ENCODE results near the gene CELSR1. TPM values are rescaled to one million over a fixed set of nuclear protein-coding genes. Genes with fewer than 3 reads are reported as not detected.

Gene CELSR1
- total and polyA plus RNA-seq, 2 donors (not counting 1 experiment from before 2014, with no cell fraction given) = 0.07 to 1.8 TPM

- no peak overlapping the region for H2AFZ ChIP-seq (ENCODE audit: low read length)
- peaks cover 38% of the 10 kb centered on the region for H3K36me3 ChIP-seq (ENCODE audit: control insufficient read depth, insufficient read depth, low read length)
- H3K27me3 ChIP-seq (ENCODE audit: control insufficient read depth, insufficient read depth, low read length) = no peaks in the 10 kb centered on the region
- no peak overlapping the region for H3K4me2 ChIP-seq (ENCODE audit: extremely low read depth, insufficient read depth, low read length)
- H3K4me3 ChIP-seq (replicated peaks in 1 of 4; ENCODE audit: control extremely low read depth in 1 of 4, insufficient read depth in 1 of 4, low read depth in 3 of 4, low read length in 4 of 4) = no peak overlapping the region
- H3K9ac ChIP-seq (ENCODE audit: insufficient read depth, low read length) = no peak overlapping the region
- DNase-seq (ENCODE audit: low read depth in 2 of 2) = no peak
- H3K4me1 ChIP-seq (ENCODE audit: control insufficient read depth, extremely low read depth, insufficient read depth, low read length) = no peaks in the 10 kb centered on the region
- H4K20me1 ChIP-seq (ENCODE audit: control insufficient read depth, extremely low read depth, insufficient read depth, low read length) = no peaks in the 10 kb centered on the region
- TF ChIP-seq EZH2 (IDR thresholded peaks at IDR 0.05; ENCODE audit: low read length, missing control alignments) = no peak
- no peak for TF ChIP-seq CTCF (conservative IDR thresholded peaks at IDR 0.05 in 1 of 2, IDR thresholded peaks at IDR 0.05 in 1 of 2; ENCODE audit: low read depth in 1 of 2, low read length in 2 of 2)
- H3K27ac ChIP-seq (ENCODE audit: insufficient read depth, low read length) = no peak overlapping the region
- no peaks in the 10 kb centered on the region for H3K9me3 ChIP-seq (ENCODE audit: control insufficient read depth, insufficient read depth, low read depth, low read length)
- H3K79me2 ChIP-seq (ENCODE audit: control insufficient read depth, insufficient read depth, low read length) = no peaks in the 10 kb centered on the region
These were observed 185.1 kb downstream of the CELSR1 start for GRCh38 chr22:46352276-46352675.

- Histone ChIP-seq H3K4me2 (ENCODE audit: extremely low read depth, insufficient read depth, low read length) (no peak overlapping the region), H3K4me3 (replicated peaks in 1 of 4; ENCODE audit: control extremely low read depth in 1 of 4, insufficient read depth in 1 of 4, low read depth in 3 of 4, low read length in 4 of 4) (no peak overlapping the region), H2AFZ (ENCODE audit: low read length) (no peak overlapping the region), H3K27me3 (ENCODE audit: control insufficient read depth, insufficient read depth, low read length) (no peaks in the 10 kb centered on the region), H3K9ac (ENCODE audit: insufficient read depth, low read length) (no peak overlapping the region), H3K9me3 (ENCODE audit: control insufficient read depth, insufficient read depth, low read depth, low read length) (no peaks in the 10 kb centered on the region), H3K79me2 (ENCODE audit: control insufficient read depth, insufficient read depth, low read length) (no peaks in the 10 kb centered on the region), H3K4me1 (ENCODE audit: control insufficient read depth, extremely low read depth, insufficient read depth, low read length) (no peaks in the 10 kb centered on the region), H4K20me1 (ENCODE audit: control insufficient read depth, extremely low read depth, insufficient read depth, low read length) (no peaks in the 10 kb centered on the region), H3K27ac (ENCODE audit: insufficient read depth, low read length) (no peak overlapping the region), H3K36me3 (ENCODE audit: control insufficient read depth, insufficient read depth, low read length) (peaks cover 40% of the 10 kb centered on the region)
- TF ChIP-seq EZH2 (IDR thresholded peaks at IDR 0.05; ENCODE audit: low read length, missing control alignments) (no peak), CTCF (conservative IDR thresholded peaks at IDR 0.05 in 1 of 2, IDR thresholded peaks at IDR 0.05 in 1 of 2; ENCODE audit: low read depth in 1 of 2, low read length in 2 of 2) (no peak)
- no peak for DNase-seq (ENCODE audit: low read depth in 2 of 2)
These were observed 185.7 kb downstream of the CELSR1 start for GRCh38 chr22:46351767-46352166.

GRCh38 chr22:46351131-46351735, 186.2 kb downstream of the CELSR1 start:
- H3K27me3 ChIP-seq (ENCODE audit: control insufficient read depth, insufficient read depth, low read length) = no peaks in the 10 kb centered on the region
- H3K4me2 ChIP-seq (ENCODE audit: extremely low read depth, insufficient read depth, low read length) = no peak overlapping the region
- no peak overlapping the region for H3K9ac ChIP-seq (ENCODE audit: insufficient read depth, low read length)
- no peak overlapping the region for H3K4me3 ChIP-seq (replicated peaks in 1 of 4; ENCODE audit: control extremely low read depth in 1 of 4, insufficient read depth in 1 of 4, low read depth in 3 of 4, low read length in 4 of 4)
- no peaks in the 10 kb centered on the region for H3K9me3 ChIP-seq (ENCODE audit: control insufficient read depth, insufficient read depth, low read depth, low read length)
- no peaks in the 10 kb centered on the region for H3K4me1 ChIP-seq (ENCODE audit: control insufficient read depth, extremely low read depth, insufficient read depth, low read length)
- H4K20me1 ChIP-seq (ENCODE audit: control insufficient read depth, extremely low read depth, insufficient read depth, low read length) = no peaks in the 10 kb centered on the region
- DNase-seq (ENCODE audit: low read depth in 2 of 2) = no peak
- no peak overlapping the region for H3K27ac ChIP-seq (ENCODE audit: insufficient read depth, low read length)
- TF ChIP-seq CTCF (conservative IDR thresholded peaks at IDR 0.05 in 1 of 2, IDR thresholded peaks at IDR 0.05 in 1 of 2; ENCODE audit: low read depth in 1 of 2, low read length in 2 of 2) (no peak), EZH2 (IDR thresholded peaks at IDR 0.05; ENCODE audit: low read length, missing control alignments) (no peak)
- H3K36me3 ChIP-seq (ENCODE audit: control insufficient read depth, insufficient read depth, low read length) = peaks cover 40% of the 10 kb centered on the region
- no peaks in the 10 kb centered on the region for H3K79me2 ChIP-seq (ENCODE audit: control insufficient read depth, insufficient read depth, low read length)
- no peak overlapping the region for H2AFZ ChIP-seq (ENCODE audit: low read length)
